ENCODE measurements around the gene CCDC63. TPM values are rescaled to one million over a fixed set of nuclear protein-coding genes. Genes with fewer than 3 reads are reported as not detected.
A peak's percentile ranks its signal among the peaks of the same experiment; 100 is the strongest.

The CCDC63 gene
- polyA plus RNA-seq, 3 donors: 0.22 TPM; not detected in 2

GRCh38 chr12:110821917-110822316 is 24.9 kb upstream of the CCDC63 start:
- Histone ChIP-seq H3K9me3 (replicated peaks in 1 of 2; ENCODE audit: control insufficient read depth in 1 of 2, insufficient read depth in 1 of 2, low read length in 2 of 2) (no peaks in the 10 kb centered on the region), H2AFZ (ENCODE audit: insufficient read depth, low read depth, low read length, poor library complexity, severe bottlenecking) (no peak overlapping the region), H3K27ac (ENCODE audit: low read depth in 1 of 2, low read length in 2 of 2) (no peak overlapping the region), H4K20me1 (ENCODE audit: insufficient read depth, low read length) (no peaks in the 10 kb centered on the region), H3K4me2 (replicated peaks; ENCODE audit: extremely low read depth, low read length, poor library complexity, severe bottlenecking) (no peak overlapping the region), H3K27me3 (ENCODE audit: control insufficient read depth in 2 of 2, insufficient read depth in 2 of 2, low read length in 2 of 2) (no peaks in the 10 kb centered on the region), H3K4me1 (ENCODE audit: control insufficient read depth in 1 of 2, insufficient read depth in 2 of 2, low read length in 2 of 2) (peaks cover 0 to 7% of the 10 kb centered on the region in 2 donors), H3K9ac (ENCODE audit: insufficient read depth, low read length, poor library complexity, severe bottlenecking) (no peak overlapping the region), H3K4me3 (replicated peaks in 1 of 3; ENCODE audit: low read depth in 2 of 3, low read length in 3 of 3) (no peak overlapping the region), H3K79me2 (ENCODE audit: insufficient read depth, low read length) (no peaks in the 10 kb centered on the region), H3K36me3 (replicated peaks in 1 of 2; ENCODE audit: control insufficient read depth in 1 of 2, insufficient read depth in 2 of 2, low read length in 2 of 2) (no peaks in the 10 kb centered on the region)
- no peak for TF ChIP-seq CTCF (IDR thresholded peaks at IDR 0.05)
- intact Hi-C loops (cut with micrococcal nuclease): loop anchor here in 1 of 2 donors (10.0 kb wide), 1 partner anchor 367 kb away; the partner anchor contains the start of gene ARPC3
- Mint-ChIP-seq H3K4me1 (peaks cover 9% of the 10 kb centered on the region), H3K9me3 (peaks cover 2 to 10% (median 4%) of the 10 kb centered on the region in 7 donors), H3K27me3 (ENCODE audit: low read depth in 3 of 3) (peaks cover 0 to 4% (median 2%) of the 10 kb centered on the region in 3 donors), H3K36me3 (no peaks in the 10 kb centered on the region), H3K27ac (peak overlapping the region in 1 of 7 donors; percentile 44), H3K4me3 (no peak overlapping the region)
- WGBS (ENCODE audit: insufficient coverage): 92% methylated on average over 3 of the region's 3 CpGs
- no peak for DNase-seq

GRCh38 chr12:110822821-110823415 is 23.9 kb upstream of the CCDC63 start:
- Mint-ChIP-seq H3K4me1 (peaks cover 11% of the 10 kb centered on the region), H3K36me3 (no peaks in the 10 kb centered on the region), H3K27ac (no peak overlapping the region), H3K4me3 (no peak overlapping the region), H3K27me3 (ENCODE audit: low read depth in 3 of 3) (peaks cover 2 to 5% (median 4%) of the 10 kb centered on the region in 3 donors), H3K9me3 (peaks cover 2 to 10% (median 4%) of the 10 kb centered on the region in 7 donors)
- intact Hi-C loops (cut with micrococcal nuclease): loop anchor here in 1 of 2 donors (10.0 kb wide), 1 partner anchor 368 kb away; the partner anchor contains the start of gene ARPC3
- Histone ChIP-seq H3K4me2 (replicated peaks; ENCODE audit: extremely low read depth, low read length, poor library complexity, severe bottlenecking) (no peak overlapping the region), H3K4me3 (replicated peaks in 1 of 3; ENCODE audit: low read depth in 2 of 3, low read length in 3 of 3) (no peak overlapping the region), H3K9me3 (replicated peaks in 1 of 2; ENCODE audit: control insufficient read depth in 1 of 2, insufficient read depth in 1 of 2, low read length in 2 of 2) (no peaks in the 10 kb centered on the region), H4K20me1 (ENCODE audit: insufficient read depth, low read length) (no peaks in the 10 kb centered on the region), H3K27me3 (ENCODE audit: control insufficient read depth in 2 of 2, insufficient read depth in 2 of 2, low read length in 2 of 2) (no peaks in the 10 kb centered on the region), H2AFZ (ENCODE audit: insufficient read depth, low read depth, low read length, poor library complexity, severe bottlenecking) (no peak overlapping the region), H3K27ac (ENCODE audit: low read depth in 1 of 2, low read length in 2 of 2) (no peak overlapping the region), H3K79me2 (ENCODE audit: insufficient read depth, low read length) (no peaks in the 10 kb centered on the region), H3K9ac (ENCODE audit: insufficient read depth, low read length, poor library complexity, severe bottlenecking) (no peak overlapping the region), H3K36me3 (replicated peaks in 1 of 2; ENCODE audit: control insufficient read depth in 1 of 2, insufficient read depth in 2 of 2, low read length in 2 of 2) (no peaks in the 10 kb centered on the region), H3K4me1 (ENCODE audit: control insufficient read depth in 1 of 2, insufficient read depth in 2 of 2, low read length in 2 of 2) (peaks cover 0 to 9% of the 10 kb centered on the region in 2 donors)
- no peak for DNase-seq
- 79% methylated on average over 10 of the region's 10 CpGs for WGBS (ENCODE audit: insufficient coverage)
- no peak for TF ChIP-seq CTCF (IDR thresholded peaks at IDR 0.05)

Measured in CD14-positive monocyte (primary cell).